Fibroblast of lung (primary cell): ENCODE measurements around the gene LYG2. TPM values are rescaled to one million over a fixed set of nuclear protein-coding genes. Genes with fewer than 3 reads are reported as not detected.

Source experiments
- polyA plus RNA-seq, 2 donors: library from polyadenylated mRNA; depleted of rRNA in 1 of 2; stranded (reverse) in 1 of 2; unstranded in 1 of 2; fragments of >200 nt; gene quantifications; 2 replicates each; pipeline ENCODE4 v1.2.1, GENCODE V29; 2011 to 2012; ENCODE audit warnings: missing spikeins in 1 of 2
- total RNA-seq: library from RNA; depleted of rRNA; stranded (reverse); fragments of >200 nt; gene quantifications from 2 replicates; pipeline ENCODE4 v1.2.1, GENCODE V29; 2014

LYG2 gene
- total and polyA plus RNA-seq, 2 donors (not counting 1 experiment from before 2014, with no cell fraction given): not detected

Other genes starting within 250 kb of the LYG2 start
- gene C2orf15, start 114.0 kb downstream of the LYG2 start, total RNA-seq: under 0.01 TPM in 1 of 2 replicates, not detected in the other
- 0.07 and 0.09 TPM in 2 replicates for gene C2orf15, start 114.0 kb downstream of the LYG2 start, polyA plus RNA-seq
- 5.3 and 5.9 TPM in 2 replicates for gene TSGA10, start 100.7 kb downstream of the LYG2 start, total RNA-seq
- 0.65 and 0.70 TPM in 2 replicates for gene TSGA10, start 100.7 kb downstream of the LYG2 start, polyA plus RNA-seq
- gene LIPT1, start 100.7 kb downstream of the LYG2 start, total RNA-seq: 7.6 and 10.5 TPM in 2 replicates
- gene LIPT1, start 100.7 kb downstream of the LYG2 start, polyA plus RNA-seq: 4.4 and 5.9 TPM in 2 replicates
- gene MITD1, start 74.6 kb downstream of the LYG2 start, total RNA-seq: 27.1 and 28.8 TPM in 2 replicates
- 25.3 and 25.5 TPM in 2 replicates for gene MITD1, start 74.6 kb downstream of the LYG2 start, polyA plus RNA-seq
- 34.9 and 39.3 TPM in 2 replicates for gene MRPL30, start 74.5 kb downstream of the LYG2 start, total RNA-seq
- gene MRPL30, start 74.5 kb downstream of the LYG2 start, polyA plus RNA-seq: 23.1 and 26.8 TPM in 2 replicates
- gene LYG1, start 45.5 kb upstream of the LYG2 start, total RNA-seq: 0.26 and 0.50 TPM in 2 replicates
- 0.34 and 0.44 TPM in 2 replicates for gene LYG1, start 45.5 kb upstream of the LYG2 start, polyA plus RNA-seq
- 44.2 and 46.7 TPM in 2 replicates for gene TXNDC9, start 80.7 kb upstream of the LYG2 start, total RNA-seq
- gene TXNDC9, start 80.7 kb upstream of the LYG2 start, polyA plus RNA-seq: 59.0 and 65.0 TPM in 2 replicates
- 18.5 and 22.8 TPM in 2 replicates for gene EIF5B, start 81.7 kb upstream of the LYG2 start, total RNA-seq
- gene EIF5B, start 81.7 kb upstream of the LYG2 start, polyA plus RNA-seq: 7.4 and 9.7 TPM in 2 replicates
- 32.1 and 39.3 TPM in 2 replicates for gene REV1, start 234.4 kb upstream of the LYG2 start, total RNA-seq
- 13.9 and 19.3 TPM in 2 replicates for gene REV1, start 234.4 kb upstream of the LYG2 start, polyA plus RNA-seq